Muscle layer of colon (tissue), 2 donors: ENCODE measurements around the gene C2orf80.
"Not testable (repeated sequence)": the region's sequence is repeated elsewhere in the genome, so short reads cannot be mapped to it uniquely, and the experiment has no call there.

Source experiments
- H3K27ac ChIP-seq: one replicate; pipeline ENCODE4 v1.7.0; 2013; ENCODE audit warnings: low read depth, mild to moderate bottlenecking, low read length, moderate library complexity
- H3K27me3 ChIP-seq, 2 donors: one replicate each; pipeline ENCODE4 v1.7.0; 2013; ENCODE audit warnings: low read length in 2 of 2, mild to moderate bottlenecking in 2 of 2; ENCODE audit not compliant: insufficient read depth in 2 of 2, control insufficient read depth in 1 of 2
- H3K36me3 ChIP-seq: one replicate; pipeline ENCODE4 v1.7.0; 2013; ENCODE audit warnings: mild to moderate bottlenecking, low read length; ENCODE audit not compliant: insufficient read depth
- H3K4me1 ChIP-seq: one replicate; pipeline ENCODE4 v1.7.0; 2013; ENCODE audit warnings: mild to moderate bottlenecking, low read length; ENCODE audit not compliant: insufficient read depth
- H3K4me3 ChIP-seq, 2 donors: one replicate each; pipeline ENCODE4 v1.7.0; 2013; ENCODE audit warnings: low read length in 2 of 2, low read depth in 1 of 2, mild to moderate bottlenecking in 1 of 2, moderate library complexity in 1 of 2
- H3K9ac ChIP-seq: one replicate; pipeline ENCODE4 v1.7.0; 2013; ENCODE audit warnings: low read length
- H3K9me3 ChIP-seq: one replicate; pipeline ENCODE4 v1.7.0; 2013; ENCODE audit warnings: mild to moderate bottlenecking, low read length
- donor health status: abdominal sarcoma.
- donor health status: Adenocarcinoma of cecum.

The C2orf80 gene

DNA sequence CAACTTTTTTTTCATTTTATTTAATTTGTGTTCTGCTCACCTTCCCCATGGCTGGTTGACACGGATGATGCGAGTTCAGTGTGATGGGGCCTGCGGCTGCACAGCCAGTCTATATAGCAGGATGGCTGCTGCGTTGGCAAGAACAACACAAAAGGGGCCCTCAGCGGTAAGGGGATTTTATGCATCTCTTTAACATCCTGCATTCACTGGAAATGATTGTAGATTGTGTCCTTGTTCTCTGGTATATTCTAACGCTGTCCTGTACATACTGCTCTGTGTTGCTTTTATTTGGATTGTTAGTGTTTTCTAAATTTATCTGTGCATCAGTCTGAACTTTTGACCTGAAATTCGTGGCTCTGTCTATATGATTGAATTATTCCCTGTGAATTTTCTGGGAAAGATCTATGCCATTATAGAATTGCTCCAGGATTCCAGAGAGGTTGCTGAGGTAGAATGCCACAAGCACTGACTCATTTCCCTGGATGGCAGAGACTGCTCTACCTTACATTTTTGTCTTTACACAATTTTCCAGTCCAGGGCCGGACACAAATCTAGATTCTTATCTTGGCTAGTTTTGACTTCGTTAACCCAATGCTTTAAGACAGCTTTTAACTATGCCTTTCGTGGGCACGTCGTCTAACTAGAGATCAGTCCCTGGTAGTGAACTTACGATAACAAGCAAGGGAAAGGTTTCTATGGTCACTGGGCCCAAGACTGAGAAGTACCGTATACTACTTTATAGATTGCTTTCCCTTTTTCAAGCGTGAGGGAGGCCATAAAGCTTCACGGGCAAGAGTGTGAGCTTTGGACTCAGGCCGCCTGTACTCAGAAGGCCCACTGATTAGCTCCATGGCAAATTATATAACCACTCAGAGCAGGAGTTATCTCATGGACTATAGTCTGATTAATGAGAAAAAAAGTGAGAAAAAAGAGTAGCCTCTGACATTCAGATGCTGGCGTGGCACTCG is 59.8 kb downstream of the C2orf80 start, which contains the start of gene CRYGC:
CRYGC (minus strand) TSS at position 85 of the 968 bp plus-strand sequence; CDS start at position 49, 36 bp downstream.
- Histone ChIP-seq H3K4me1 (no peaks in the 10 kb centered on the region), H3K9me3 (no peaks in the 10 kb centered on the region), H3K27ac (no peak within 1 kb of the TSS), H3K36me3 (no peaks in the 10 kb centered on the region), H3K27me3 (no peaks in the 10 kb centered on the region), H3K9ac (no peak within 1 kb of the TSS), H3K4me3 (no peak within 1 kb of the TSS)

- H3K4me3 ChIP-seq = no peak overlapping the region
- H3K27me3 ChIP-seq = peaks cover 0 to 10% of the 10 kb centered on the region in 2 donors
- H3K27ac ChIP-seq = no peak overlapping the region
Measured at GRCh38 chr2:208128136-208128535, 61.7 kb downstream of the C2orf80 start.

GRCh38 chr2:208127090-208127489 is 62.7 kb downstream of the C2orf80 start:
- no peaks in the 10 kb centered on the region for H3K9me3 ChIP-seq
- no peak overlapping the region for H3K9ac ChIP-seq
- H3K4me3 ChIP-seq = no peak overlapping the region
- H3K4me1 ChIP-seq = no peaks in the 10 kb centered on the region
- no peaks in the 10 kb centered on the region for H3K36me3 ChIP-seq
- no peak overlapping the region for H3K27ac ChIP-seq
- H3K27me3 ChIP-seq = peaks cover 0 to 10% of the 10 kb centered on the region in 2 donors

More at GRCh38 chr2:208128136-208128535, 61.7 kb downstream of the C2orf80 start:
- H3K36me3 ChIP-seq = no peaks in the 10 kb centered on the region
- no peaks in the 10 kb centered on the region for H3K9me3 ChIP-seq
- no peak overlapping the region for H3K9ac ChIP-seq
- no peaks in the 10 kb centered on the region for H3K4me1 ChIP-seq

DNA sequence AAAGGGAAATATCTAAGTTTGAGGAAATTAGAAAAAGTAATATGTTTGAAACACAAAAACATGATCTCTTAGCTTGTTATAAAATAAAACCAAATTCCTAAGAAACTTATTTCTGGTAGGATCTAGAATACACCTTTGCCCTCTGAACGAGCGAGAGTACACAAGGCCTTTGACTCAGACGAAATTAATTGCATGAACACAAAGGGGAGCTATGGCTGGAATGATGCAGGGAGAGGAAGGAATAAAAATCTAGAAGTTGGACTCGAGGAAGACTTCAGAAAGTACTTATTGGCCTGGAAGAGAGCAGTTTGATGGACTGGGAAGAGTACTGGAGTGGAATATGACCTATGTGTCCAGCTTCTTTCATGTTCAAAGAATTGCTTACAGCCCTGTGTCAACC is 64.6 kb downstream of the C2orf80 start:
- Histone ChIP-seq H3K27ac (no peak overlapping the region), H3K4me1 (no peaks in the 10 kb centered on the region), H3K4me3 (no peak overlapping the region), H3K27me3 (peaks cover 0 to 10% of the 10 kb centered on the region in 2 donors), H3K9ac (no peak overlapping the region), H3K36me3 (no peaks in the 10 kb centered on the region), H3K9me3 (no peaks in the 10 kb centered on the region)

DNA sequence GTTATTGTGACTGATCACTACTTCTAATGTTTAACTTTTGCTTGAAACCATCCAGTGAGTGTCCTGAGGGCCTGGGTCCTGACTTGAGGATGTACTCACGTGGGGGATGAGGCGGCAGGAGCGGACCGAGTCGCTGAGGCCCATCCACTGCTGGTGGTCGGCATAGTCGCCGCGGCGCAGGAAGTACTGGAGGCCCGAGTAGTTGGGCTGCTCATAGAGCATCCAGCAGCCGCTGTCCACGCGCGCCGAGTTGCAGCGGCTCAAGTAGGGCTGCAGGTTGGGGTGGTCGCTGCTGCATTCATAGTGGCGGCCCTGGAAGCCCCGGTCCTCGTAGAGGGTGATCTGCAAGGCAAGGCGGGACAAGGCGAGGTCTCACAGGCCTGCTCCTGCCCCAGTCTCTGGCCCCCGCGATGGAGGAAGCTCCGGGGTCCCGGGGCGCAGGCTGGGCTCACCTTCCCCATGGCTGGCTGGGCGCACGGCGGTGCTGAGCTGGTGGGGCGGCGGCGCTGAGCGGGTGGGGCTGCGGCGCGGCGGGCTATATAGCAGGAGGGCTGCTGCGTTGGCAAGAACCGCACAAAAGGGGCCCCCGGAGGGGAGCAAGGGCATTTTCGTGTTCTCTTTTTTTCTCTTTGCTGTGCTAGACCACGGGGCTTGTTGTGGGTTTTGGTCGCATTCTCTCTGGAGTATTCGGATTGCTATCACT is 65.7 kb downstream of the C2orf80 start, which contains the start of gene CRYGD:
CRYGD (minus strand) TSS at position 512 of the 703 bp plus-strand sequence; CDS start at position 461, 51 bp downstream.
- not testable (repeated sequence) for H3K4me3 ChIP-seq, H3K27ac ChIP-seq

GRCh38 chr2:208122248-208122647 is 67.6 kb downstream of the C2orf80 start:
- Histone ChIP-seq H3K9ac (no peak overlapping the region), H3K27me3 (peaks cover 0 to 10% of the 10 kb centered on the region in 2 donors)

More for the DNA sequence above, 65.7 kb downstream of the C2orf80 start, which contains the start of gene CRYGD:
- not testable (repeated sequence) for H3K4me1 ChIP-seq, H3K27me3 ChIP-seq, H3K9me3 ChIP-seq, H3K9ac ChIP-seq, H3K36me3 ChIP-seq

GRCh38 chr2:208118918-208119317 is 70.9 kb downstream of the C2orf80 start:
- Histone ChIP-seq H3K27ac (no peak overlapping the region), H3K9me3 (no peaks in the 10 kb centered on the region), H3K36me3 (no peaks in the 10 kb centered on the region), H3K9ac (no peak overlapping the region), H3K27me3 (peaks cover 0 to 3% of the 10 kb centered on the region in 2 donors), H3K4me3 (no peak overlapping the region), H3K4me1 (no peaks in the 10 kb centered on the region)

More at GRCh38 chr2:208122248-208122647, 67.6 kb downstream of the C2orf80 start:
- Histone ChIP-seq H3K9me3 (no peaks in the 10 kb centered on the region), H3K4me3 (no peak overlapping the region), H3K27ac (no peak overlapping the region), H3K4me1 (no peaks in the 10 kb centered on the region), H3K36me3 (no peaks in the 10 kb centered on the region)

- not testable (repeated sequence) for H3K4me1 ChIP-seq, H3K4me3 ChIP-seq, H3K27me3 ChIP-seq, H3K9ac ChIP-seq, H3K36me3 ChIP-seq, H3K9me3 ChIP-seq, H3K27ac ChIP-seq
Measured at GRCh38 chr2:208117390-208117789, 72.4 kb downstream of the C2orf80 start.
